Measurements from ENCODE around the gene L3MBTL2. TPM values are rescaled to one million over a fixed set of nuclear protein-coding genes. Genes with fewer than 3 reads are reported as not detected.

The L3MBTL2 gene
- total RNA-seq, 1 experiment from 2014 or later, result 25.6 TPM

GRCh38 chr22:41254230-41254629, 49.1 kb downstream of the L3MBTL2 start:
- no peak for ATAC-seq
- Mint-ChIP-seq H3K27ac (no peak overlapping the region), H3K36me3 (peaks cover 81% of the 10 kb centered on the region), H3K27me3 (ENCODE audit: low read depth) (no peaks in the 10 kb centered on the region), H3K4me3 (no peak overlapping the region), H3K4me1 (peaks cover 12% of the 10 kb centered on the region), H3K9me3 (no peaks in the 10 kb centered on the region)
- no peak for TF ChIP-seq TEAD4 (CRISPR knock-in tag; IDR thresholded peaks at IDR 0.05)
- no peak for TF ChIP-seq GRHL2 (CRISPR knock-in tag; IDR thresholded peaks at IDR 0.05; ENCODE audit: insufficient replicate concordance, severe bottlenecking)
- TF ChIP-seq EMX1 (CRISPR knock-in tag; IDR thresholded peaks at IDR 0.05), result no peak
- TF ChIP-seq NR1H2 (CRISPR knock-in tag; IDR thresholded peaks at IDR 0.05), result no peak
- TF ChIP-seq MXD4 (CRISPR knock-in tag; IDR thresholded peaks at IDR 0.05; ENCODE audit: borderline replicate concordance), result no peak
- no peak for TF ChIP-seq JAZF1 (CRISPR knock-in tag; IDR thresholded peaks at IDR 0.05)
- TF ChIP-seq CREM (CRISPR knock-in tag; IDR thresholded peaks at IDR 0.05), result no peak
- no peak for TF ChIP-seq SMAD4 (CRISPR knock-in tag; IDR thresholded peaks at IDR 0.05)
- no peak for TF ChIP-seq ATF3 (CRISPR knock-in tag; conservative IDR thresholded peaks at IDR 0.05)
- TF ChIP-seq CTCF (IDR thresholded peaks at IDR 0.05), result no peak
- TF ChIP-seq ATF2 (CRISPR knock-in tag; IDR thresholded peaks at IDR 0.05; ENCODE audit: borderline replicate concordance, low read depth), result no peak
- TF ChIP-seq, protein P1, sequence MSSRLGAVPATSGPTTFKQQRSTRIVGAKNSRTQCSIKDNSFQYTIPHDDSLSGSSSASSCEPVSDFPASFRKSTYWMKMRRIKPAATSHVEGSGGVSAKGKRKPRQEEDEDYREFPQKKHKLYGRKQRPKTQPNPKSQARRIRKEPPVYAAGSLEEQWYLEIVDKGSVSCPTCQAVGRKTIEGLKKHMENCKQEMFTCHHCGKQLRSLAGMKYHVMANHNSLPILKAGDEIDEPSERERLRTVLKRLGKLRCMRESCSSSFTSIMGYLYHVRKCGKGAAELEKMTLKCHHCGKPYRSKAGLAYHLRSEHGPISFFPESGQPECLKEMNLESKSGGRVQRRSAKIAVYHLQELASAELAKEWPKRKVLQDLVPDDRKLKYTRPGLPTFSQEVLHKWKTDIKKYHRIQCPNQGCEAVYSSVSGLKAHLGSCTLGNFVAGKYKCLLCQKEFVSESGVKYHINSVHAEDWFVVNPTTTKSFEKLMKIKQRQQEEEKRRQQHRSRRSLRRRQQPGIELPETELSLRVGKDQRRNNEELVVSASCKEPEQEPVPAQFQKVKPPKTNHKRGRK (CRISPR knock-in tag; IDR thresholded peaks at IDR 0.05; ENCODE audit: borderline replicate concordance), result no peak
- TF ChIP-seq, protein P2, sequence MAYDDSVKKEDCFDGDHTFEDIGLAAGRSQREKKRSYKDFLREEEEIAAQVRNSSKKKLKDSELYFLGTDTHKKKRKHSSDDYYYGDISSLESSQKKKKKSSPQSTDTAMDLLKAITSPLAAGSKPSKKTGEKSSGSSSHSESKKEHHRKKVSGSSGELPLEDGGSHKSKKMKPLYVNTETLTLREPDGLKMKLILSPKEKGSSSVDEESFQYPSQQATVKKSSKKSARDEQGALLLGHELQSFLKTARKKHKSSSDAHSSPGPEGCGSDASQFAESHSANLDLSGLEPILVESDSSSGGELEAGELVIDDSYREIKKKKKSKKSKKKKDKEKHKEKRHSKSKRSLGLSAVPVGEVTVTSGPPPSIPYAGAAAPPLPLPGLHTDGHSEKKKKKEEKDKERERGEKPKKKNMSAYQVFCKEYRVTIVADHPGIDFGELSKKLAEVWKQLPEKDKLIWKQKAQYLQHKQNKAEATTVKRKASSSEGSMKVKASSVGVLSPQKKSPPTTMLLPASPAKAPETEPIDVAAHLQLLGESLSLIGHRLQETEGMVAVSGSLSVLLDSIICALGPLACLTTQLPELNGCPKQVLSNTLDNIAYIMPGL (CRISPR knock-in tag; IDR thresholded peaks at IDR 0.05), result no peak
- TF ChIP-seq, protein P3, sequence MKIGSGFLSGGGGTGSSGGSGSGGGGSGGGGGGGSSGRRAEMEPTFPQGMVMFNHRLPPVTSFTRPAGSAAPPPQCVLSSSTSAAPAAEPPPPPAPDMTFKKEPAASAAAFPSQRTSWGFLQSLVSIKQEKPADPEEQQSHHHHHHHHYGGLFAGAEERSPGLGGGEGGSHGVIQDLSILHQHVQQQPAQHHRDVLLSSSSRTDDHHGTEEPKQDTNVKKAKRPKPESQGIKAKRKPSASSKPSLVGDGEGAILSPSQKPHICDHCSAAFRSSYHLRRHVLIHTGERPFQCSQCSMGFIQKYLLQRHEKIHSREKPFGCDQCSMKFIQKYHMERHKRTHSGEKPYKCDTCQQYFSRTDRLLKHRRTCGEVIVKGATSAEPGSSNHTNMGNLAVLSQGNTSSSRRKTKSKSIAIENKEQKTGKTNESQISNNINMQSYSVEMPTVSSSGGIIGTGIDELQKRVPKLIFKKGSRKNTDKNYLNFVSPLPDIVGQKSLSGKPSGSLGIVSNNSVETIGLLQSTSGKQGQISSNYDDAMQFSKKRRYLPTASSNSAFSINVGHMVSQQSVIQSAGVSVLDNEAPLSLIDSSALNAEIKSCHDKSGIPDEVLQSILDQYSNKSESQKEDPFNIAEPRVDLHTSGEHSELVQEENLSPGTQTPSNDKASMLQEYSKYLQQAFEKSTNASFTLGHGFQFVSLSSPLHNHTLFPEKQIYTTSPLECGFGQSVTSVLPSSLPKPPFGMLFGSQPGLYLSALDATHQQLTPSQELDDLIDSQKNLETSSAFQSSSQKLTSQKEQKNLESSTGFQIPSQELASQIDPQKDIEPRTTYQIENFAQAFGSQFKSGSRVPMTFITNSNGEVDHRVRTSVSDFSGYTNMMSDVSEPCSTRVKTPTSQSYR (CRISPR knock-in tag; IDR thresholded peaks at IDR 0.05), result no peak
- TF ChIP-seq ZNF396 (CRISPR knock-in tag; IDR thresholded peaks at IDR 0.05; ENCODE audit: borderline replicate concordance), result no peak
- TF ChIP-seq FOXK1 (CRISPR knock-in tag; IDR thresholded peaks at IDR 0.05), result no peak
- TF ChIP-seq ZNF317 (CRISPR knock-in tag; IDR thresholded peaks at IDR 0.05; ENCODE audit: borderline replicate concordance, low read depth), result no peak
- DNase-seq (ENCODE audit: low spot score), result no peak
- CTCF ChIA-PET, result no interaction called here
- POLR2A ChIA-PET, result no interaction called here
